Activated CD8-positive, alpha-beta memory T cell treated with anti-CD3 and anti-CD28 coated beads, Interleukin-2, amount 50 U/mL, for 24 hours (primary cell): ENCODE data around the gene JMJD4.

ENCODE experiments used
- DNase-seq: peaks from one replicate; pipeline ENCODE4 v3.0.0-alpha.2; 2020; ENCODE audit errors: extremely low read depth

JMJD4 gene

GRCh38 chr1:227753999-227754711 lies 19.1 kb upstream of the JMJD4 start:
- no peak for DNase-seq

DNA sequence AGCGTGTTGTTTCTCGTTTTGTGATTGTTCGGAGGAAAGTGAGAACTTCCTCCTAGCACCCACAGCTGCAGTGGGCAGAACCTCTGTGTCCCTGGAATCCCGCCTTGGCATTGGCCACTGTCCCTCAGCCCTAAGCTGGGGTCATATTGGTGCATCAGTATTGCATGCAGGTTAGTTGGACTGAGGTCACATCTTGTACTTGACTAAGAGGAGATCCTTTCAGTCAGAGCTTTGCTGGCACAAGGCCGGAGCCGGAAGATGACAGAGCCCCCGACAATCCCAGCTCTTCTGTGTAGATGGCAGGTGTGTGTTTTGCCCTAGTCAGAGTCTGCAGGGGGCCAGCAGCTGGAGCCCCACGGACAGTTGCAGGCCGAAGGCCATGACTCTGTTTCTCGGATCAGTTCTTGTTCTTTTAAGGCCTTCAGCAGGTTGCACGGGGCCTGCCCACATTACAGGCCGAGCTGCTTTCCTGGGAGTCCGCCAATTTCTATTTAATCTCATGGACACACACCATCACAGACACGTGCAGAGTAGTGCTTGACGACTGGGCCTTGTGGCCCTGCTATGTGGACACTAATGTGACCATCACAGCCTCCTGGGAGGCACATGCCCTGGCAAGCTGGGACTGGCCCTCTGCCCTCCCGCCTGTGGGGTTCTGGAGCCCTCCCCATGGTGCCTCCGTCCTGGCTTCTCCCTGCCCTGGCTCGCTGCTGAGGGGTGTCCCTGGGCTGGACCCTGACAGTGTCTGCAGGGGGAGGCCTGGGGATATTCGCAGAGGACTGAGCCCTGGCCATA lies 15.0 kb upstream of the JMJD4 start:
- no peak for DNase-seq

GRCh38 chr1:227749225-227749624 lies 14.1 kb upstream of the JMJD4 start:
- DNase-seq = no peak

DNA sequence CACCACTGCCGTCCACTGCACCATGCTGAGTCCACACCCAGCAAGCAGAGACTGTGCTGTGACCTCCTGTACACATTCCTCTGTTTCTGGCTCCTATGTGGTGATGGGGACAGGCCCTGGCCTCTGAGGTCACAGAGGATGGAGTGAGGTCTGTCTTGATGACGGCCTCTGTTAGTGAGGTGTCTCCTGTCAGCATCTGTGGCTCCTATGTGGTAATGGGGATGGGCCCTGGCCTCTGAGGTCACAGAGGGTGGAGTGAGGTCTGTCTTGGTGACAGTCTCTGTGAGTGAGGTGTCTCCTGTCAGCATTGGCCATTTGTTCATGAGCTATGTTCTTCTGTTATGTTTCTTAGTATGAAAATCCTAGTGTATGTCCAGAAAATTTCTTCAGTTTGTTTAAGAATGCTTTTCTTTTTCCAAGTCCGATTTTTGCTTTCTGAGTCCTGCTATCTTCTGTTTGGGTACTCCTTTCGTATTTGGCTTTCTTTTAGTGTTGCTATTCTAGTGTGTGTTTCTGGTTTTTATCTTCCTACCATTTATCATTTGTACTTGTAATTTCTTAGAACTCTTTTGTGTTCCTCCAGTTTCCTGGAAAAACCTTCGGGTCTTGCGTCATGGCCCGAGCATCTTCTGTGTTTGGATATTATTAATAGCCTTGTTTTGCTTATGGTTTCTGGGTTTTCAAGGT lies 13.5 kb upstream of the JMJD4 start:
- no peak for DNase-seq

DNA sequence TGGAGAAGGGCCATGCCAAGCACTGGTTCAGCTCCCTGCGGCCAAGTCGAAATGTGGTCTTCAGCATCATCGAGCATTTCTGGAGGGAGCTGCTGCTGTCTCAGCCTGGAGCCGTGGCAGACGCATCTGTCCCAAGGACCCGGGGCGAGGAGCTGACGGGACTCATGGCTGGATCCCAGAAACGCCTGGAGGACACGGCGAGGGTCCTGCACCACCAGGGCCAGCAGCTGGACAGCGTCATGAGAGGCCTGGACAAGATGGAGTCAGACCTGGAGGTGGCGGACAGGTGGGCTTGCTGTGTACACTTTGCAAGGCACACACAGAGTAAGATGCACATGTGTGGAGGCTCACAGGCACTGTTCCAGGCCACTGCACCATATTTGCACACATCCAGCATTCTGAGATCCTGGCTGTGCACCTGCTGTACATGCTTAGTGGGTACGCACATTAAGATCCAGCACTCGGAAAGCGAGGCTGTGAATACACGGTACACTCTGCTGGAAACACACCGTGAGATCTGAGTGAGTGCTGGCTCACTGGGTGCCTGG lies 12.9 kb upstream of the JMJD4 start:
- no peak for DNase-seq

DNA sequence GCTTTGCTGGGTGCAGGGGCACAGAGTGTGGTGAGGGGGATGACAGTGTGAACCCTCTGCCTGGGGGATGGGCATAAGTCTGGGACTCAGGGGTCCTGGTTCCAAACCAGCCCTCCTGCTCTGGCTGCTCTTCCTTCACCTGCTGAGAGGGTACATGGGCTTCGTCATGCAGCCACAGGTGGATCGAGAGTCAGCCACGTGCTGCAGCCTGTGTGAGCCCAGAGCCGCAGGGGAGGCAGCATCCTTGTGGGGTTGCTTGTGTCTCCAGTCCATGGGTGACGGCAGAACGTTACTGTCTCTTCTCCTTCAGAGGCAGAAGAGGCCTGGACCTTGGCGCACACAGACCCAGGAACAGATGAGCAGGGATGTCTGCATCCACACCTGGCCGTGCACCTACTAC lies 12.3 kb upstream of the JMJD4 start:
- DNase-seq = no peak

GRCh38 chr1:227746676-227747075 lies 11.6 kb upstream of the JMJD4 start:
- DNase-seq = no peak

GRCh38 chr1:227745568-227746265 lies 10.6 kb upstream of the JMJD4 start:
- no peak for DNase-seq

GRCh38 chr1:227744668-227745067 lies 9.6 kb upstream of the JMJD4 start:
- no peak for DNase-seq

DNA sequence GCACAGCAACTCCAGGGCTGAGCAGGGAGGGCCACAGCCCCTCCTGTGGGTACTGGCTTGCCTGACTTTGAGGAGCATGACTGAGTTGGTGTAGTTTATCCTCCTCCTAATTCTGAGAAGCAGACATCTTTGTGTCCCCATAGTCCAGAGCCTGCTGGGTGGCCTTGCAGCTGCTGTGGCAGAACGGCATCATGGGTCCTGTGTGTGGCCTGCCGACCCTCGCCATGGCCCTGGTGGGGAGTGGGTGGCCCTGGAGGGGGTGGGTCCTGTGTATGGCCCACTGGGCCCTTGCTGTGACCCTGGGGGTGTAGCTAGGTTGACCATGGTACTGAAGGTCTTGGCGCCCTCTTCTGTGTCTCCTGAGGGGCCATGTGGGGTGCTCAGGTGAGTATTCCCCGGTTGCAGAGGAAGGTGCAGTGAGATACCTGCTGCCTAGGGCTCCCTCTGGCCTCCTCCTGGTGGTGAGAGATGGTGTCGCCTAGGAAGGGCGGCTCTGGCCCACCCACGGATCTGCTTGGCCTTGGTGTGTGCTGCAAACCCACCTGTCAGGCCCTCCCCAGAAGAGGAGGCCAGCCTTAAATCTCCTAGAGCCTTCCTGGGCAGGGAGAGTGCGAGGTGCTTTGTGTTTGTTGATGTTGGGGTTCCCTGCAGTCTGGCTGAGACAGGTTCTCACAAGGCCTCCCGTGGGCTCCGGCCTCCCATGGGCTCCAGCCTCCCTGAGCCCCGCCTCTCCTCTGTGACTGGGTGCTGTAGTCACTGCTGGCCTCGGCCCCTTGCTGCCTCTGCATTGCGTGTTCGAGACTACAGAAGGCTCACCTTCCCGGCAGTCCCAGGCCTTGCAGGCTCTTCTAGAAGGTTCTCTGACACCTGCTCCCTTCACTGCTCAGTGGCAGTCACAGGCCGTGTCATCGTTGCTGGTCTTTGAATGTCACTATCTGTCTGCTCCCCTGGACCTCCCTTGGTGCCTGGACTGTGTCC lies 7.9 kb upstream of the JMJD4 start:
- DNase-seq = no peak

DNA sequence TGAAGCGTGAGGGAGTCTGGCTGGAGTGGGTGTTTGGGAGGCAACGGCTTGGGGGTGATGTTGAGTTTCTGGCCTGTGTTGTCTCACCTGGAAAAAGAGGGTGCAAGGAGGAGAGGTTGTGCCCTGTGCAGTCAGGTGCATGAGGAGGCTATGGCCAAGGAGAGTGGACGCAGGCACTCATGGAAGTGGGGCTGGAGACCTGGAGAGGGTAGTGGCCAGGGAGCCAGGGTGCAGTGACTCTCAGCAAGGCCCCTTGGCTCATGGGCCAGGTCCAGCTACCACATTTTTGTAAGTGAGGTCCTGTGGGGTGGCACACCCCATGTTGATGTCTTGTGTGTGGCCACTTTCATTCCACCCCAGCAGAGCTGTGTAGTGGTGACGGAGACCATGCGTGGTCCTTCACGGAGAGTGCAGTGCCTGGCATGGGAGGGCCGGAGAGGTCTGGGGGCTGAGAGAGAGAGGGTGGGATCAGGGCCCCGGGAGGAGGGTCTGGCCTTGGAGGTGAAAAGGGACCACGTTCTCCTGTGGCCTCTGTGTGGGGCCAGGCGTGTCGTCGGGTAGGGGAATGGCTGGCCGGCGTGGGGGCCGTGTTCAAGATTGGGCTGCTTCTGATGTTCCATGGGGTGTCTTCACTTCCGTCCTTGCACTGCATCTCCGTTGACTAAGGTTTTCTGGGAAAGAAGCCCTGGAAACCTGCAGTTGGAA lies 6.2 kb upstream of the JMJD4 start:
- DNase-seq = no peak

GRCh38 chr1:227740401-227740960 lies 5.4 kb upstream of the JMJD4 start:
- no peak for DNase-seq

DNA sequence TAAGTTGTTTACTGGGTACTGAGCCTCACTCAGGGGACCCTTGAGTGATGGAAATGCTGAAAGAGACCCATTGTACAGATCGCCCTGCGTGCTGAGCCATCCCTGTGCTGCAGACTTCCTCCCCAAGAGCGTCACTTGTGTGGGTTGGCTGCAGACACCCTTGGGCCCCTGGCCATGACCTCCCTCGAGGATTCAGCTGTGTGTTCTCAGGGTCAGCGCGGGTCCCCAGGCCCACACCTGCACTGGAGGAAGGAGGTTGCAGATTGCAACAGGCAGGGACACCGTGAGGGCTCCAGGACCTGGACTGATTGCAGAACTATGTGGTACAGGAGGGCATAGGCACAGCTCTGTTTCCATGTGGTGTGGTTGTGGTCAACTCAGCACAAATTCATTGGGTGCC lies 4.5 kb upstream of the JMJD4 start:
- no peak for DNase-seq

GRCh38 chr1:227738820-227739219 lies 3.7 kb upstream of the JMJD4 start:
- no peak for DNase-seq

GRCh38 chr1:227736814-227737432 lies 1.8 kb upstream of the JMJD4 start:
- DNase-seq = no peak

GRCh38 chr1:227735539-227736285 lies 610 bp upstream of the JMJD4 start:
- no peak for DNase-seq

DNA sequence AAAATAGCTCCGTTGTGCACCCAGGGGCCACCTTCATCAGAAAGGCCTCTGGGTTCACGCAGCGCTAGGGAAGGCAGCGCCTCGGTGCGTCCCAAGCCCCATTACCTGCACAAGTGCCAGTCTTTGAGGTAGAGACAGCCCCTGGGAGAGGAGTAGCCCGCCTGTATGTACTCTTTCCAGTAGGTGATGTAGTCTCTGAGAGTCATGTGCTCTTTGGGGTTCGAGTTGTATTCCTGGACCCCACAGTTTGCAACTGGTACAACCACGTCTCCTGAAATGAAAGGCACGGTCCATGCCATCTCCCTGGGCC lies 601 bp downstream of the JMJD4 start:
- no peak for DNase-seq

DNA sequence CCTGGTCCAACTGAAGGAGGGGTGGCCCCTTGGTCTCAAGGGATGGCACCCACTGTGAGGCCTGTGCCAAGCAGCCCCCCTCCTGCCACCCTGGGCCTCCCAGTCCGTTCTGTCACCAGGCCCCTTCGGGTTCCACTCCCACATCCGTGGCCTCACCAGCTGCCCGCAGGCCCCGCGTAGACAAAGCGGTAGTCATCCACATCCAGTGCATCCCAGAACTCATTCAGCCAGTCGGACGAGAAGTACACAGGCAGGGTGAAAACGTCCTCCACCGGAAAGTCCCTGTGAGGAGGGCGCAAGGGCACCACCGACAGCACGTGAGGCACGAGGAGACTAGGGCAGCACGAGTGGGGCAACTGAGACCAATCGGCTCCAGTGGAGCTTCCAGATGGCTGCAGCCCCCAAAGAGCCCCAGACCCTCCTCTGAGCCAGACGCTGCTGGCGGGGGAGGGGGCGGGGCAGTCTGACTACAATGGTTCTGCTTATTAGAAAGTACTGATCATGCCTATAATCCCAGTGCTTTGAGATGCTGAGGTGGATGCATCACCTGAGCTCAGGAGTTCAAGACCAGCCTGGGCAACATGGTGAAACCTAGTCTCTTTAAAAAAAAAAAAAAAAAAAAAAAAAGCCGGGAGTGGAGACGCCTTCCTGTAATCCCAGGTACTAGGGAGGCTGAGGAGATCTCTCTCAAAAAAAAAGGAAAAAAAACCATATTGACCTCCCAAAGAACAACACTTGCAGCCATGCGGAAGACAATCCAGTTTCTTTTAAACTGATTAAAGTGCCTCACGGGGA lies 1.2 kb downstream of the JMJD4 start:
- no peak for DNase-seq
